ENCODE data around the gene TNFSF15.

TNFSF15 gene

GRCh38 chr9:114823441-114823840 lies 17.6 kb upstream of the TNFSF15 start:
- no peaks in the 10 kb centered on the region for H3K36me3 ChIP-seq (ENCODE audit: insufficient read depth, low read length)
- H3K27ac ChIP-seq (ENCODE audit: low read depth, low read length), result no peak overlapping the region
- H3K9ac ChIP-seq (ENCODE audit: low read length), result no peak overlapping the region
- no peak overlapping the region for H3K4me3 ChIP-seq (ENCODE audit: low read depth in 1 of 2, low read length in 2 of 2)
- no peaks in the 10 kb centered on the region for H3K4me1 ChIP-seq (ENCODE audit: insufficient read depth, low read length)
- no peaks in the 10 kb centered on the region for H3K27me3 ChIP-seq (ENCODE audit: control insufficient read depth in 1 of 2, insufficient read depth in 2 of 2, low read length in 2 of 2)
- no peaks in the 10 kb centered on the region for H3K9me3 ChIP-seq (ENCODE audit: low read length)

GRCh38 chr9:114822708-114823107 lies 16.9 kb upstream of the TNFSF15 start:
- no peak overlapping the region for H3K27ac ChIP-seq (ENCODE audit: low read depth, low read length)

GRCh38 chr9:114820776-114821501 lies 15.1 kb upstream of the TNFSF15 start:
- no peaks in the 10 kb centered on the region for H3K36me3 ChIP-seq (ENCODE audit: insufficient read depth, low read length)
- no peaks in the 10 kb centered on the region for H3K4me1 ChIP-seq (ENCODE audit: insufficient read depth, low read length)
- H3K9me3 ChIP-seq (ENCODE audit: low read length), result no peaks in the 10 kb centered on the region
- no peak overlapping the region for H3K9ac ChIP-seq (ENCODE audit: low read length)
- no peak overlapping the region for H3K4me3 ChIP-seq (ENCODE audit: low read depth in 1 of 2, low read length in 2 of 2)
- H3K27me3 ChIP-seq (ENCODE audit: control insufficient read depth in 1 of 2, insufficient read depth in 2 of 2, low read length in 2 of 2), result no peaks in the 10 kb centered on the region
- H3K27ac ChIP-seq (ENCODE audit: low read depth, low read length), result no peak overlapping the region

More at GRCh38 chr9:114822708-114823107, 16.9 kb upstream of the TNFSF15 start:
- H3K36me3 ChIP-seq (ENCODE audit: insufficient read depth, low read length), result no peaks in the 10 kb centered on the region
- no peaks in the 10 kb centered on the region for H3K27me3 ChIP-seq (ENCODE audit: control insufficient read depth in 1 of 2, insufficient read depth in 2 of 2, low read length in 2 of 2)
- H3K4me3 ChIP-seq (ENCODE audit: low read depth in 1 of 2, low read length in 2 of 2), result no peak overlapping the region
- no peaks in the 10 kb centered on the region for H3K4me1 ChIP-seq (ENCODE audit: insufficient read depth, low read length)
- no peaks in the 10 kb centered on the region for H3K9me3 ChIP-seq (ENCODE audit: low read length)
- H3K9ac ChIP-seq (ENCODE audit: low read length), result no peak overlapping the region

- Histone ChIP-seq H3K27ac (ENCODE audit: low read depth, low read length) (no peak overlapping the region), H3K9ac (ENCODE audit: low read length) (no peak overlapping the region), H3K9me3 (ENCODE audit: low read length) (no peaks in the 10 kb centered on the region), H3K27me3 (ENCODE audit: control insufficient read depth in 1 of 2, insufficient read depth in 2 of 2, low read length in 2 of 2) (no peaks in the 10 kb centered on the region), H3K36me3 (ENCODE audit: insufficient read depth, low read length) (no peaks in the 10 kb centered on the region), H3K4me1 (ENCODE audit: insufficient read depth, low read length) (no peaks in the 10 kb centered on the region), H3K4me3 (ENCODE audit: low read depth in 1 of 2, low read length in 2 of 2) (no peak overlapping the region)
These were observed 12.3 kb upstream of the TNFSF15 start for GRCh38 chr9:114818178-114818577.

- H3K36me3 ChIP-seq (ENCODE audit: insufficient read depth, low read length), result no peaks in the 10 kb centered on the region
- no peaks in the 10 kb centered on the region for H3K9me3 ChIP-seq (ENCODE audit: low read length)
- H3K4me1 ChIP-seq (ENCODE audit: insufficient read depth, low read length), result peaks cover 4% of the 10 kb centered on the region
- H3K4me3 ChIP-seq (ENCODE audit: low read depth in 1 of 2, low read length in 2 of 2), result no peak overlapping the region
- no peaks in the 10 kb centered on the region for H3K27me3 ChIP-seq (ENCODE audit: control insufficient read depth in 1 of 2, insufficient read depth in 2 of 2, low read length in 2 of 2)
- no peak overlapping the region for H3K27ac ChIP-seq (ENCODE audit: low read depth, low read length)
- H3K9ac ChIP-seq (ENCODE audit: low read length), result no peak overlapping the region
These were observed 8.0 kb upstream of the TNFSF15 start for GRCh38 chr9:114813717-114814418.

- Histone ChIP-seq H3K4me3 (ENCODE audit: low read depth in 1 of 2, low read length in 2 of 2) (no peak overlapping the region), H3K9me3 (ENCODE audit: low read length) (no peaks in the 10 kb centered on the region), H3K4me1 (ENCODE audit: insufficient read depth, low read length) (peaks cover 4% of the 10 kb centered on the region), H3K9ac (ENCODE audit: low read length) (no peak overlapping the region), H3K27ac (ENCODE audit: low read depth, low read length) (no peak overlapping the region), H3K27me3 (ENCODE audit: control insufficient read depth in 1 of 2, insufficient read depth in 2 of 2, low read length in 2 of 2) (no peaks in the 10 kb centered on the region), H3K36me3 (ENCODE audit: insufficient read depth, low read length) (no peaks in the 10 kb centered on the region)
These were observed 6.3 kb upstream of the TNFSF15 start for GRCh38 chr9:114811966-114812636.

- Histone ChIP-seq H3K9me3 (ENCODE audit: low read length) (no peaks in the 10 kb centered on the region), H3K4me1 (ENCODE audit: insufficient read depth, low read length) (peaks cover 8% of the 10 kb centered on the region), H3K4me3 (ENCODE audit: low read depth in 1 of 2, low read length in 2 of 2) (no peak overlapping the region), H3K27me3 (ENCODE audit: control insufficient read depth in 1 of 2, insufficient read depth in 2 of 2, low read length in 2 of 2) (no peaks in the 10 kb centered on the region), H3K36me3 (ENCODE audit: insufficient read depth, low read length) (no peaks in the 10 kb centered on the region), H3K9ac (ENCODE audit: low read length) (no peak overlapping the region), H3K27ac (ENCODE audit: low read depth, low read length) (no peak overlapping the region)
These were observed 5.5 kb upstream of the TNFSF15 start for GRCh38 chr9:114811301-114811700.

GRCh38 chr9:114810614-114811013 lies 4.8 kb upstream of the TNFSF15 start:
- no peaks in the 10 kb centered on the region for H3K36me3 ChIP-seq (ENCODE audit: insufficient read depth, low read length)
- no peak overlapping the region for H3K4me3 ChIP-seq (ENCODE audit: low read depth in 1 of 2, low read length in 2 of 2)
- no peak overlapping the region for H3K9ac ChIP-seq (ENCODE audit: low read length)
- no peaks in the 10 kb centered on the region for H3K27me3 ChIP-seq (ENCODE audit: control insufficient read depth in 1 of 2, insufficient read depth in 2 of 2, low read length in 2 of 2)
- H3K4me1 ChIP-seq (ENCODE audit: insufficient read depth, low read length), result peaks cover 14% of the 10 kb centered on the region
- H3K27ac ChIP-seq (ENCODE audit: low read depth, low read length), result no peak overlapping the region
- H3K9me3 ChIP-seq (ENCODE audit: low read length), result no peaks in the 10 kb centered on the region

- no peak overlapping the region for H3K27ac ChIP-seq (ENCODE audit: low read depth, low read length)
- no peaks in the 10 kb centered on the region for H3K36me3 ChIP-seq (ENCODE audit: insufficient read depth, low read length)
- no peaks in the 10 kb centered on the region for H3K27me3 ChIP-seq (ENCODE audit: control insufficient read depth in 1 of 2, insufficient read depth in 2 of 2, low read length in 2 of 2)
- no peak overlapping the region for H3K9ac ChIP-seq (ENCODE audit: low read length)
- peaks cover 12% of the 10 kb centered on the region for H3K4me1 ChIP-seq (ENCODE audit: insufficient read depth, low read length)
- H3K4me3 ChIP-seq (ENCODE audit: low read depth in 1 of 2, low read length in 2 of 2), result no peak overlapping the region
- H3K9me3 ChIP-seq (ENCODE audit: low read length), result no peaks in the 10 kb centered on the region
These were observed 674 bp upstream of the TNFSF15 start for GRCh38 chr9:114806526-114806900.

- H3K27ac ChIP-seq (ENCODE audit: low read depth, low read length), result no peak overlapping the region
- peaks cover 12% of the 10 kb centered on the region for H3K4me1 ChIP-seq (ENCODE audit: insufficient read depth, low read length)
- no peak overlapping the region for H3K4me3 ChIP-seq (ENCODE audit: low read depth in 1 of 2, low read length in 2 of 2)
- no peaks in the 10 kb centered on the region for H3K27me3 ChIP-seq (ENCODE audit: control insufficient read depth in 1 of 2, insufficient read depth in 2 of 2, low read length in 2 of 2)
- H3K9ac ChIP-seq (ENCODE audit: low read length), result no peak overlapping the region
- H3K9me3 ChIP-seq (ENCODE audit: low read length), result no peaks in the 10 kb centered on the region
- H3K36me3 ChIP-seq (ENCODE audit: insufficient read depth, low read length), result no peaks in the 10 kb centered on the region
These were observed 1.3 kb downstream of the TNFSF15 start for GRCh38 chr9:114804505-114804904.

GRCh38 chr9:114803479-114804265 lies 2.2 kb downstream of the TNFSF15 start:
- Histone ChIP-seq H3K36me3 (ENCODE audit: insufficient read depth, low read length) (no peaks in the 10 kb centered on the region), H3K9ac (ENCODE audit: low read length) (no peak overlapping the region), H3K4me1 (ENCODE audit: insufficient read depth, low read length) (peaks cover 12% of the 10 kb centered on the region), H3K27me3 (ENCODE audit: control insufficient read depth in 1 of 2, insufficient read depth in 2 of 2, low read length in 2 of 2) (no peaks in the 10 kb centered on the region), H3K4me3 (ENCODE audit: low read depth in 1 of 2, low read length in 2 of 2) (no peak overlapping the region), H3K9me3 (ENCODE audit: low read length) (no peaks in the 10 kb centered on the region), H3K27ac (ENCODE audit: low read depth, low read length) (no peak overlapping the region)

All from muscle layer of colon (tissue), 2 donors.